ENCODE results near the gene CTNNAL1. TPM values are rescaled to one million over a fixed set of nuclear protein-coding genes. Genes with fewer than 3 reads are reported as not detected.

The CTNNAL1 gene
- total and polyA plus RNA-seq, 10 donors = 14.6 to 43.2 (median 36.3) TPM

GRCh38 chr9:109028457-109028856, 15.2 kb upstream of the CTNNAL1 start:
- no peaks in the 10 kb centered on the region for H3K27me3 ChIP-seq (replicated peaks in 1 of 7)
- H3K9me3 ChIP-seq = no peaks in the 10 kb centered on the region
- H3K36me3 ChIP-seq = peaks cover 0 to 90% (median 17%) of the 10 kb centered on the region in 6 donors
- no peak for DNase-seq
- intact Hi-C loops (cut with DNase I; ENCODE audit: low total_unique reads) = no loop called here
- no peak overlapping the region for H3K27ac ChIP-seq
- no peak for TF ChIP-seq POLR2AphosphoS5 (IDR thresholded peaks at IDR 0.05)
- H3K4me3 ChIP-seq = no peak overlapping the region
- WGBS, 5 donors = 93 to 98% (median 97%) methylated on average over 4 of the region's 4 CpGs
- H3K4me1 ChIP-seq = peaks cover 0 to 21% (median 0%) of the 10 kb centered on the region in 6 donors

- Histone ChIP-seq H3K36me3 (peaks cover 0 to 78% (median 7%) of the 10 kb centered on the region in 6 donors), H3K27ac (no peak overlapping the region), H3K4me1 (peaks cover 0 to 30% (median 0%) of the 10 kb centered on the region in 6 donors), H3K4me3 (no peak overlapping the region), H3K9me3 (no peaks in the 10 kb centered on the region), H3K27me3 (replicated peaks in 1 of 7) (no peaks in the 10 kb centered on the region)
- 60 to 88% (median 70%) methylated on average over 2 of the region's 2 CpGs for WGBS, 5 donors
- intact Hi-C loops (cut with DNase I; ENCODE audit: low total_unique reads) = no loop called here
- no peak for DNase-seq
- TF ChIP-seq CTCF (IDR thresholded peaks at IDR 0.05 in 8 of 11, conservative IDR thresholded peaks at IDR 0.05 in 3 of 11) = no peak
- no peak for TF ChIP-seq POLR2A (IDR thresholded peaks at IDR 0.05)
- no peak for TF ChIP-seq POLR2AphosphoS5 (IDR thresholded peaks at IDR 0.05)
Measured at GRCh38 chr9:109027176-109027575, 13.9 kb upstream of the CTNNAL1 start.

- Histone ChIP-seq H3K36me3 (peaks cover 0 to 69% (median 3%) of the 10 kb centered on the region in 6 donors), H3K4me1 (peaks cover 0 to 30% (median 0%) of the 10 kb centered on the region in 6 donors), H3K27me3 (replicated peaks in 1 of 7) (no peaks in the 10 kb centered on the region), H3K9me3 (no peaks in the 10 kb centered on the region), H3K27ac (no peak overlapping the region), H3K4me3 (no peak overlapping the region)
- WGBS, 5 donors = 94 to 96% (median 95%) methylated on average over 7 of the region's 7 CpGs
- intact Hi-C loops (cut with DNase I; ENCODE audit: low total_unique reads) = no loop called here
- DNase-seq = no peak
- TF ChIP-seq POLR2AphosphoS5 (IDR thresholded peaks at IDR 0.05) (no peak), CTCF (IDR thresholded peaks at IDR 0.05 in 8 of 11, conservative IDR thresholded peaks at IDR 0.05 in 3 of 11) (no peak), POLR2A (IDR thresholded peaks at IDR 0.05) (no peak)
Measured at GRCh38 chr9:109026306-109026705, 13.0 kb upstream of the CTNNAL1 start.

GRCh38 chr9:109022873-109023272, 9.6 kb upstream of the CTNNAL1 start:
- TF ChIP-seq POLR2A (IDR thresholded peaks at IDR 0.05) (no peak), POLR2AphosphoS5 (IDR thresholded peaks at IDR 0.05) (no peak), CTCF (IDR thresholded peaks at IDR 0.05 in 8 of 11, conservative IDR thresholded peaks at IDR 0.05 in 3 of 11) (no peak)
- DNase-seq = no peak
- no peaks in the 10 kb centered on the region for H3K27me3 ChIP-seq (replicated peaks in 1 of 7)
- H3K9me3 ChIP-seq = no peaks in the 10 kb centered on the region
- peaks cover 0 to 61% (median 5%) of the 10 kb centered on the region in 6 donors for H3K36me3 ChIP-seq
- intact Hi-C loops (cut with DNase I; ENCODE audit: low total_unique reads) = no loop called here
- H3K4me1 ChIP-seq = peaks cover 0 to 50% (median 0%) of the 10 kb centered on the region in 6 donors
- H3K4me3 ChIP-seq = no peak overlapping the region
- H3K27ac ChIP-seq = no peak overlapping the region

All from spleen (tissue), 11 donors.